ENCODE data around the gene CACNA2D3.

CACNA2D3 gene

GRCh38 chr3:54223063-54223462, 100.7 kb downstream of the CACNA2D3 start:
- DNase-seq = no peak

GRCh38 chr3:54225841-54226528, 103.6 kb downstream of the CACNA2D3 start:
- DNase-seq = no peak

- no peak for DNase-seq
Measured at GRCh38 chr3:54228806-54229205, 106.5 kb downstream of the CACNA2D3 start.

GRCh38 chr3:54232618-54233017, 110.3 kb downstream of the CACNA2D3 start:
- DNase-seq = no peak

DNA sequence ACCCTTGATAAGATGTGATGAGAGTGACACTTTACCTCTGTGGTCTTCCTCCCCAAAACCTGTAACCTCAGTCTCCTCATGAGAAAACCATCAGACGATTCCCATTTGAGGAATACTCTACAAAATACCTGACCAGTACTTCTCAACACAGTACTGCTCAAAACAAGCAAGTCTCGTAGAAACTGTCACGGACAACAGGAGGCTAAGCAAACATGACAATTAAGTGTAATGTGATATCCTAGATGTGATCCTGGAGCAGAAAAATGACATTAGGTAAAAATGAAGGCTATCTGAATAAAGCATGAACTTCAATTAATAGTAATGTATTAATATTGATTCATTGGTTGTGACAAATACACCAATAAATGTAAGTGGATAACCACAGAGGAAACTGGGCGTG, 113.6 kb downstream of the CACNA2D3 start:
- no peak for DNase-seq

DNA sequence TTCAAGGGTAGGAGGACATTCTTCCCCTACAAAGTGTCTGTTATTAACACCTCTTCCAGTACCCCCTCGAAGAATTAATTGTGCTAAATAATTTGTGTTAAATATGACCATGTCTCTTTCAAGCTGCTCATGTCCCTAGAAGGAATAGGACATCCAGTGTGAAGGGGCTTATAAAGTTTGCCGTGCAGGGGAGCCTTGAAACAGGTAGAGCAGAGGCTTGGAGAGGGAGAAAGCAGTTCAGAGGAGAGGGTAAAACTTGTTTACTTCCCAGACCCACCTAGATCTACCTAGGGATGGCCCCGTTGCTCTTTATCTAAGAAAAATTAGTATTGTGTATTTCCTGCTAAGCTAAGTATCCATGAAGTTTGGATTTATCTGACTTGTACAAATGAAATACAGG, 114.8 kb downstream of the CACNA2D3 start:
- DNase-seq = no peak

DNA sequence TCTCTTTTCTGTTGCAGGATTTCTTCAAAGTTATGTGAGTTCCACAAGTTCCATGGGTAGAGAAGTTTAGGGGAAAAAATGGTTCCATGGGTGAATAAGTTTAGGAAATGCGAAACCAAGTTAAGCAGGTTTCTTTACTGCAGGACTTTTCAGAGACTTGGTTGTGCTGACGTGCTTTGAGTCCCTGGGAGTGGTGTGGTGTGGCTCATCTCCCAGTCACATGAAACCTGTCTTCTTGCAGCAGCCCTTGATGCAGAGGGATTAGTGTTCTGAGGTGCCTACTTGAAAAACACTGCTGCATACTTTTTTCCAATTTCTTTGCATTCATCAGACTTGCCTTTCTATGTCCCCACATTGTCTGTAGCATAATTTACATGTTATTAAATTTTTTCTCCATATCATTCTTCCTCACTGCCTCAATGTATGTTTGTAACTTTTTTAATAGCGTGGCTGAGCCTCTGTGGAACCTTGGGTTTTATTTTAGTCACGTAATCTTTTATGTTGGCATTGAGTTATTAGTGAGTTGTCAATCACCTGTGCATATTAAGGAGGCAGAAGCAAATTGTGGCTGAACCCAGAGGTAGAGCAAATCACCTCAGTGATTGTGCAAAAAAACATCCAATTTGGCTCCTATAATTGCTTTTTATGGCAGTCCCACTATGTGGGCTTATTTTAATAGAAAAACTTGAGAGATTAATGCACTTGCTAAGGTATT, 115.6 kb downstream of the CACNA2D3 start:
- no peak for DNase-seq

GRCh38 chr3:54240309-54240708, 118.0 kb downstream of the CACNA2D3 start:
- DNase-seq = no peak

DNA sequence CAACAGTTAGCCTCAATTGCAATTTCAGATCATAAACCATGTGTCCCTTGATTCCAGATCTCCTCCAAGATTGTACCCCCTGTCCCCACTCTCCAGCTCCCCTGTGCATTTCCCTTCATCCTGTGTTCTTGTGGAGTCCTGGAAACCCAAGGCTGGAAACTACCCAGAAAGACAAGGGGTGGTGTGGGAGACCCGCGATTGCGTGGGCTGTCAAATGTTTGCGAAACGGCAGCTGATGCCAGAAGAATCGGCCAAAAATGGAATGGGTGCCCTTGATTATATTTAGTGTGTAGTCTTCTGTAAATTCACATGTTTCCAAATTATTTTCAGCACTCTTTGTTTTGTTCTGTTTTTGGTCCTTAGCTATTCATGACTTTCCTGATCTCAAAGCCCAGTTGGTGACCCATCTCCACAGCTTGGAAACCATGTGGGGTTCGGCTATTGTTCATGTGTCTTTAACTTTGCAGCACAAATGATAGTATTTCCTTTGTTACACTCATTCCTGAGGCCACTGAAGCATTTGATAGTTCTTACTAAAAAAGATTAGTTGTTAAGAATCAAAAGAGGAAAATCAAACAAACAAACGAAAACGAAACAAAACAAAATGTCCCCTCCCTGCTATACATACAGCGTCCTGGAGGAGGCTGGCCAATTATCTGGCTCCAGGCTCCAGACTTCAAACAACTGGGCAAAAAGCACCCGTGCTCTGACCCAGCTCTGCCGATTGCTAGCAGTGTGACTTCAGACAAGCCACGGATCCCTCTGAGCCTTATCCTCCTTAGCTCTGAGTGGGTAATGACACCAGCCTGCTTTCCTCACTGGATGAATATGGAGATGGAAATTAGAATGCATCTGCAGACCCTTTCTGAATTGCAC, 120.9 kb downstream of the CACNA2D3 start:
- DNase-seq = no peak

- no peak for DNase-seq
Measured at GRCh38 chr3:54243960-54244682, 121.8 kb downstream of the CACNA2D3 start.

GRCh38 chr3:54251705-54252104, 129.4 kb downstream of the CACNA2D3 start:
- DNase-seq = no peak

- DNase-seq = no peak
Measured at GRCh38 chr3:54257125-54257720, 134.9 kb downstream of the CACNA2D3 start.

GRCh38 chr3:54259636-54260035, 137.3 kb downstream of the CACNA2D3 start:
- DNase-seq = no peak

- DNase-seq = no peak
Measured at GRCh38 chr3:54261141-54261540, 138.8 kb downstream of the CACNA2D3 start.

GRCh38 chr3:54262541-54262940, 140.2 kb downstream of the CACNA2D3 start:
- DNase-seq = no peak

DNA sequence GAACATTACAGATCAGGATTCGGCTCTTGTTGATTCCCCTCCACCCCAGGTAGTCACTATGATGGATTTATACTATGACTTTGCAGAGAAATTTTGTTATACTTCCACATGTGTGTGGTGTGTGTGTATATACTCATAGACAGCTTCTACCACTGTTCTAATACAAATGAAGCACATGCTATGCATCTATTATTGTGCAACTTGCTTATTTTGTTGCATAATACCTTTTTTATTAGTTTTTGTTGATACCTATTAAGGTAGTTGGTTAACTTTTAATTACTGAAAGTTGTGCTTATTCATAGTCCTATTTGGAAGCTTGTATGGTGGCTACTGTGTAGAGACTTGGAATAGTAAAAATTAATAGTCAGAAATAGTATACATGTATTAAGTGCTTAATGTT, 140.6 kb downstream of the CACNA2D3 start:
- no peak for DNase-seq

DNA sequence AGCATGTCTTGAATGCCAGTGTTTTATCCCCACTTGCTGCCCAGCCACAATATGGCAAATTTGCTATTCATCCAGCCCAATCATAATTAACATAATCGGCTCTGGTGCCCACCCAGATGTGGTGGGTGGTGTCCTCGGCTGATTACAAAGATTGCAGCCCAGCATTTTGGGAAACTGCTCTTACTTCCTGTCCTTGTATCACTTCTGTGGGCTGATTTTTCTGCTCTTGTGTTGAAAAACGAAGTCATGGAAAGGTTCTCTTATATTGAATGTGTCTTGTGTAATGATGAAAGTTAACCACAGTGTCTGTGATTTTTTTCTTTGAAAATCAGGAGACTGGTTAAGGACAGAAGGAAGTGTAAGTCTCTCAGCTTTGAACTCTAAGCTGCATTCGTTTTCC, 141.7 kb downstream of the CACNA2D3 start:
- no peak for DNase-seq

- no peak for DNase-seq
Measured at GRCh38 chr3:54270816-54271526, 148.6 kb downstream of the CACNA2D3 start.

DNA sequence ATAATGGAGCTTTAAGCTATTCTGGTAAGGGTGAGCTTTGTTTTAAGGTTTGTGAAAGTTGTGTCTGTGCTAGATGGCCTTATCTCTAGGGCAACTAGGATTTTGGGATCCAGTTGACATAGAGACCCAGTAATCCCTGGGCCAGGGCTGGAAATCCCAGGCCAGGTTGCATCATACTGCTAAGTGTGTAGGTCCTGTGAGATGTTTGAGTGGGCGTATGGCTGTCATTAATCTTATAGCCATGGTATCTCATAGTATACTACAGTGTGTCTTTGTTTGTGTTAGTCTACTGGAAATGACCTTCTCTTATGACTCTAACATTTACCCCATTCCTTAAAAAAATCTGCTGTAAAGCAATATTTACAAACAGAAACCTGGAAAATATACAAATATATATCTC, 151.4 kb downstream of the CACNA2D3 start:
- no peak for DNase-seq

DNA sequence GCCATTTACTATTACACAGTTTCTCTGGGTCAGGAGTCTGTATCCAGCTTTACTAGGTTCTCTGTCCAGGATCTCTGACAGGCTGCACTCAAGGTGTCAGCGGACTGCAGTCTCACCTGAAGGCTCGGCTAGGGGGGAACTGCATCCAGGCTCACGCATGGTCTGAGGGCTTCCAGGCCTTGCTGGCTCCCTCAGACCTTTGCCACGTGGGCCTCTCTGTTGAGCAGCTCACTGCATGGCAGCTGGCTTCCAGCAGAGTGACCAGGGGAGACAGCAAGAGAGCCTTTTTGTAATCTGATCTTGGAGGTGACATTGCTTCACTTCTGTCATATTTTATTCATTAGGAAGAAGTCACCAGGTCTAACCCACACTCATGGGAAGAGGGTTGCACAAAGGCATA, 152.3 kb downstream of the CACNA2D3 start:
- DNase-seq = no peak

GRCh38 chr3:54279005-54279583, 156.7 kb downstream of the CACNA2D3 start:
- no peak for DNase-seq

DNA sequence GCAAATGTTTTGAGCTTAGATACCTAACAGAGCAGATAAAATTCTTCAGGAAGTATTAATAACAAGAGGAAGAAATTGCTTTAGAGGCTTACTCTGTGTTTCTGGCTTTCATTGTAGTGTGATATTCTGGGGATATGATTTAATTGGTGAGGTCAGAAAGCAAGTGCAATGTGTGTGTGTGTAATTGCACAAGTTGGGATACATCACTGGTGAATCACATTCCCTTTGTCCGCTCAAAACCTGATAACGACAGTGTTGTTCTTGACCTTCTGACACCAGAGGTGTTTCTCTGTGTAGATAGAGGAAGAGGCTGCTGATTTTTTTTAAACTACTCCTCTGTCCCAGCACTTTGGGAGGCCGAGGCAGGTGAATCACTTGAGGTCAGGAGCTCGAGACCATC, 161.1 kb downstream of the CACNA2D3 start:
- DNase-seq = no peak
